ENCODE measurements around the gene ZFYVE26.

Gene ZFYVE26

DNA sequence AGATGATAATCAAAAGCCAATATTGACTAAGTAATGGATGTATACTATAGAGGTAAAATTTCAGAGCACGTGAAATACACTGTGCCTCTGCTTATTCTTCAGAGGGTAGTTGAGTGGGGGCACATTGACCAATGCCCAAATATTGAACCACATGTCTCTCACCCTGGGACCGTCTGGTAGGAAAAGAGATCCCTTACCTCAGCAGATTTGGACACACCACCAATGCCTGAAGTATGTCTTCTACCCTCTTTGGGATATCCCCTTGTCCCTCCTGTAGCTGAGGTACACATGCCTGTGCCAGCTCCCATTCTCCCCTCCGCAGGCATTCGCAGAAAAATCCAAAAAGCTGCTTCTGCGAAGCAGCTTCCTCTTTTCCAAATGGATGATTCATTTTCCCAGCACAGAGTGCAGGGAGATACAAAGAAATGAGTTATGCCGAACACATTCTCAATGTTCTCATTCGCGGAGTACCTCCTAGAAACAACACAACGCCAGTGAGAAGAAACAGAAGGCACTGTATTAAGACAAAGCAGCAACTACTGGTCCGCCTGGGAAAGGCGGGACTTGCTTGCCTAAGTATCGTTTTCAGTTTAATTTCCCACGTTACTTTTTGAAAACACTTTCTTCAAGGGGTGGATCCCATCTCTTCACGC lies 691 bp downstream of the ZFYVE26 start:
- DNase-seq: no peak

GRCh38 chr14:67814821-67815220 lies 1.6 kb downstream of the ZFYVE26 start:
- no peak for DNase-seq

DNA sequence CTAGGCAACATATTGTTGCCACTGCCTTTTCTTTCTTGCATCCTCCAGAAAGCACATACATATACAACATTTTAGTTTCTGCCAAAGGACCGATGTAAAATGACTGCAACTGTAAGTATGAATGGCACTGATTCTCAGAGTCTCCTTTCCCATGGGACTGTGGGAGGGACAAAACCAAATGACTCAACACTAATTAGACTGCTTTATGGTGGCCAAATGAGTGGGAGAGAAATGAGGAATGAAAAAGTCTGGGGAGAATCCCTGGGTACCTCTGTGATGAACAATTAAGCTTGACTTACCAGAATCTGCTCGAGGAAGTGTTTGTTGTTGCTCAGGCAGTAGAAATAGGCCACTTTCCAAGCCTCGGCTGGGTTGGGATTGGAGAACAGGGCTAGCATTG lies 10.1 kb downstream of the ZFYVE26 start:
- DNase-seq: no peak

DNA sequence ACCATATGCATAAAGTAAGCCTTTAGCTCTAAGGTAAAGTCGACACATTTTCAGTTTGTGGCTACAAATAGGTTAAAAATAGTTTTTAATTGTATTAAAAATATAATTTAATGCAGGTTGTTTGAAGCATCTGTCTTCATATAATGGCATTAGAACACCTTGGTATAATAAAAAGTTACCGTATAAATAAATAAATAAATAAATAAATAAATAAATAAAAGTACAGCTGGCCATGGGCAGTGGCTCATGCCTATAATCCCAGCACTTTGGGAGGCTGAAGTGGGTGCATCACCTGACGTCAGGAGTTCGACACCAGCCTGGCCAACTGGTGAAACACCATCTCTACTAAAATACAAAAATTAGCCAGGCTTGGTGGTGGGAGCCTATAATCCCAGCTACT lies 15.6 kb downstream of the ZFYVE26 start:
- DNase-seq: no peak

GRCh38 chr14:67798731-67799130 lies 17.7 kb downstream of the ZFYVE26 start:
- DNase-seq: no peak

DNA sequence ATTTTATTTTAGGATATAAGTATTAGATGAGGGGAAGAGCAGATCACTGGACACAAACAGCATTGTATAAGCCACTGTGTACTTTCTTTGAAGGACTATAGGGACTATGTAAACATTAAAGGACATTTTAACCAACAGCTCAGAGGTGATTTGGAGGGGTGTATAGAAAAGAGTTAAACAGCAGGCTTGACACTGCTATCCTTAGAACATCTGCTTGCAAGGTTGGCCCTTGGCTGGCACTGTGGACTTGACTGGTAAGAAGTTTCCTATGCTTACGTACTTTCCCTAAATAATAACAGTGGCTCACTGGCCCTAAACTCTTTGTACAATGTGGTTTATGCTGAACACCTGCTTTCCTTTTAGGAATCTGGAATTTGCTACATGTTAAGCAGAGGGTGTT lies 28.7 kb downstream of the ZFYVE26 start:
- no peak for DNase-seq

- DNase-seq: no peak
Measured at GRCh38 chr14:67785270-67786109, 30.9 kb downstream of the ZFYVE26 start.

DNA sequence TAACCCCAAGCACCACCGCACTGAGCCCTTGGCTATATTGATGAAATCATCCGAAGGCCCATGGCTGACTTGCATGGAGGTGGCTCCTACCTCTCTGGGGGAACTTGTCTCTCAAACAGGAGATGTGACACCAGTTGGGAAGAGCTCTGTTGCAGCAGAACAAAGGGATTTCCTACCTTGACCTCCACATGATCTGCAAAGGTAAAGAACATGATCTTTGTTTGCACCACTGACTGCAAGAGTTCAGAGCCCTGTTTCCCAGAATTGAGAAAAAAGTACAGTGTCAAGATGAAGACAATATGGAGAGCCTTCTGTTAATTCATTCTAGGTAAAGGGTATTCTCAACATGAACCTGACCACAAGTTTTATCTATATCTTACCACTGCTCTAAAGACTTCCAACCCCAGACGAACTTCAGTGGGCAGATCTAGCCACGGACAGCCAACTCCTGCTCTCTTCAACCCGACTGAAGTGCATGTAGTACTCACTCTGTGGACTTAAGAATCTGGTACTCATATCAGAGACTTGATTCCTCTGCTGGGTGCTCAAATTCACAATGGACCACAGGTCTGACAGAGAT lies 32.1 kb downstream of the ZFYVE26 start:
- no peak for DNase-seq

DNA sequence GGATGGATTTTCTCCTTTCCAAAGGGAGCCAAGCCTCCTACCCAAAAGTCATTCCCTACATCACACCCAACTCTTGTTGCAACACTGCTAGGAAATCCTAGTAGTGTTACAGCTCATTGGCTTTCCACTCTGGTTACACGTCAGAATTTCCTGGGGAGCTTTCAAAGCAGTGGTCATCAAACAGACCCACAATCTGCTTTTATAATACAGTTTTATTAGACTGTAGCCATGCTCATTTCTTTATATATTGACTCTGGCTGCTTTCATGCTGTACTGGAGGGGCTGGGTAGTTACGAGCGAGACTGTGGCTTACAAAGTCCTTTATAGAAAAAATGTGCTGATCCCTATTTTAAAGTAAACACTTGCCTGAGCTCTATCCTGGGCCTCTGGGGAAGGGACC lies 34.3 kb downstream of the ZFYVE26 start:
- DNase-seq: no peak

DNA sequence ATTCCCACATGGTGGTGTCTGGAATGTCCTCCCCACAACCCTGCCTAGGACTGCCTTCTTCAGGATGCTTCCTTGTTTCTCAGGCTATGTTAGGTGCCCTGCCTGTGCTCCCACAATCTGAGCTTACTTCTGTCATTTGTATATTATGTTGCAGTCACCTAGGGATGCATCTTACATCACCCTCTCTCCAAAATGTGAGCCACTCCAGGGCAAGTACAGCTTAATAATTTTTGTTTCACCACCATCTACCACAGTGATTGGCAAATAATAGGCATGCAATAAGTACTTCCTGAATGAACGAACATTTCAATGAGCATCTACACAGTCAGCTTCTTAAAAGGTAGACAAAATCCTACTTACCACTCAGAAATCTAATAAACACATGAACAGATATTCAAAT lies 37.6 kb downstream of the ZFYVE26 start:
- no peak for DNase-seq

DNA sequence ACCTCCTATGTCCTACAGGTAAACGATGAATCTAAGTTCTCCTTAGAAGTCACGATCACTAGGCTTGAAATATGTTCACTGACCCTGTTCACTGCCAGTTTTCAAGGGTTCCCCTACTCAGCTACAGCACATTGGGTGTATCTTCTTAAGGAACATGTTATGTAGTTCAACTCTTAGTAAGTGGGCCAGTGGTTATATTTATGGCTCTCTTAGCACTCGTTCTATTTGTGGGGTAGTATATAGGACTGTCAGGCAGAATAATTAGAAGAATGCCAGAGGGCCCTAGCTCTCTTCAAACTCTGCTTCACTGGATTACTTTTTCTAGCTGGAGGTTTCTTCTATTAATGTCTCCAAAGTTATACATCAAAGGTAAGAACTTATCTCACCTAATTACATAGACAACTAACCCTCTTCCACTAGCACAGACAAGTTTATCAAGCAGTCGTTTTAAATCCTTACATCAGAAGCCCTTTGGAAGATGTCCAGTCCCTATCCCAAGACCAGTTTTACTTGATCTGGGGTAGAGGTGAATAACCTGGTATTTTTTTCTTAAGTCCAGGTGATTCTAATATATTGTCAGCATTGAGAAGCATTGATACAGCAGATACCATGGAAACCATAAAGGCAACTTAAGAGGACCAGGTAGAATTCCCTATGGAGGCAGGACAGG lies 39.6 kb downstream of the ZFYVE26 start:
- no peak for DNase-seq

DNA sequence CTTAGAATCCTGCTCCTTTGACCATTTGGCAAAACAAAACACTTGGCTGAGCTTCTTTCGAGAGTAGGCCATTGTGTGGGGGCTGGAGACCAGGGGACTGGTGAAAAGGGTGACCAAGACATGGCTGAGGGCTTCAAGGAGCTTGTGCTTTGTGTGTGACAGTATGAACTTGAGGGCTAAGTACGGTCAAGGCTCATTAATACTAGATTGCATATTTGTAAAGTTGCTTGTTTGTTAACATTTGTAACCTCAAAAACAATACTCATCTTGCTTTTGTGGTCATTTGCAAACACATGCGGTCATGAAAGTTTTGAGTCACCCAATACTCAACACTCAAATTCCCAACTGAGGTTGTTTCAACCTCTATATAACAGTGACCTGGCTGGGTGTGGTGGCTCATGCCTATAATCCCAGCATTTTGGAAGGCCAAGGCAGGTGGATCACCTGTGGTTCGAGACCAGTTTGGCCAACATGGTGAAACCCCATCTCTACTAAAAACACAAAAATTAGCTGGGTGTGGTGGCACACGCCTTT lies 42.5 kb downstream of the ZFYVE26 start:
- no peak for DNase-seq

DNA sequence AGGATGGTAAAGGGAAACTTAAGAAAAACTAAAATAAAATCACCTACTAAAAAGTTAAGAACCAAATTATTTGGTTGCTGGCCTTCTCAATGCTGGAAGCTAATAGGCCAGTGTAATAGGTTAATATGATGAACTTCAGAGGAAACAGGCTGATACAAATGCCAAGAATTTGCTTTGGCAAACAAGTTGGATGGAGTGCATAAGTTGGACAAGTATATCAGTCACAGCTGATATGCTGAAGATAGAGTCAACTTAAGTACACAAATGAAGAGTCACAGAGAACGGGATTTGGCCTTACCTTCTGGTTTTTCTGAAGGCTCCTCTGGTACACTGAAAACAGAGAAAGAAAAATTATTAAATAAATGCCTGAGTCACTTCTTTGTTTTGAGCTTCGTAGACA lies 48.2 kb downstream of the ZFYVE26 start:
- no peak for DNase-seq

DNA sequence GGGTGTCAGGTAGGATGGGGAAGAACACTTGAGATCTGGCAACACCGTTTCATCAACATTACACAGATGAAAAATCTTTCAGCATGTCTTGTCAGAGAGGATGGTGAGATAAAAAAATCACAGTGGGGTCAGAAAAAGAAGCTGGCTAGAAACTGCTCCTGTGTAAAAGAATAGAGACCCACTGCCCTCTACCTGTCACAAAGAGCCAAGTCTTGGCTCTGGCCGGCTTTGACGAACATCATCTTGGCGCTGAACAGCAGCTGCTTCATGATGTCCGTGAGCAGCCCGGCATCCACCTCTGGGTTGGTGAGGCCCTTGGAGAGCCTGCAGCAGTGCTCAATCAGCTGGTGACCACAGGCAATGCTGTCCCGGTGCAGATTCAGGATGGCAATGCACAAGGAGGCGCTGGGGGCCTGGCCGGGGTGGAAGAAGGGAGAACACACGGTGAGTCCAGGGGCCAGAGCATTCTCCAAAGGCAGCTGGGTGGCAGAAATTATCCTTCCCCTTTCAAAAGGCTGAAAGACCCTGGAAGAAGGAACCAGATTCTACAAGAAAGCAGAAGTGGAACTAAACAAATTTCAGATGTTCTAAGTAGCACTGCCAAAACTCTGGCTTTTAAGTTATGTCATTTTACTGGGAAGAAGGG lies 50.2 kb downstream of the ZFYVE26 start:
- peak; percentile 4 for DNase-seq

GRCh38 chr14:67765192-67765834 lies 51.1 kb downstream of the ZFYVE26 start:
- DNase-seq: no peak

DNA sequence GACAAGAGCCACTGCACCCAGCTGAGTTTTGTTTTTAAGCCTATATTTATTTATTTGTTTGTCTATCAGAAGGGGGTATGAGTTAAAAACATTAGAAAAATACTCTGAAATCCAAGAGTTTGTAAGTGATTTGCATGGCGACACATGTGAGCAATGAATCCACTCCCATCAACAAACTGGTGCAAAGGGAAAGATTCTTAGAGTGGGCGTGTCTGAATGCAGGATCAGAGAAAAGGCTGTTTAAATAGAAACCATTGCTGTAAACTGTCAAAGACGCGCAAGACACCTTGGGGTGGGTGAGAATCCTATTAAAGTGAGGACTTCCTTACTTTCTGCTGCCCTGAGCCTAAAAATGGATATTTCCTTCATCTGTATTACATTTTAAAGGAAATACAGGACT lies 51.9 kb downstream of the ZFYVE26 start:
- DNase-seq: no peak

DNA sequence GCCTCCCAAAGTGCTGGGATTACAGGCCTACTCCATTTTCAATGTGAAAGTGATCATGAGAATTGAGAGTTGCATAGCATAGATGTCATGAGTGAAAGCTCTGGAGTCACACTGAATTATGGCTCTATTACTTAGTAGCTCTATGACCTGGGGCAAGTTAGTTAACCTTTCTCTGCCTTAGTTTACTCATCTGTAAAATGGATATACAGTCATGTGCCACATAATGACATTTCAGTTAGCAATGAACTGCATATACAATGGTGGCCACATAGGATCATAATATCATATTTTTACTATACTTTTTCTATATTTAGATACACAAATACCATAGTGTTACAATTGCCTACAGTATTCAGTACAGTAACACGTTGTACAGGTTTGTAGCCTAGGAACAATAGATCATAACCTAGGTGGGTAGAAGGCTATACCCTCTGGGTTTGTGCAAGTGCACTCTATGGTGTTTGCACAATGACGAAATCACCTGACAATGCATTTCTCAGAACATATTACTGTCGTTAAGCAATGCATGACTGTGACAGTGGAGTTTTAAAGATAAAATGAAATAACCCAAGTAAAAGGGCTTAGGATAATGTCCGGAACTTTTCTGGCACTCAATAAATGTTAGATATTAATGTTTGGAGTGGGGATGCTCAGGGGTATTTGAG lies 53.1 kb downstream of the ZFYVE26 start:
- DNase-seq: no peak

- DNase-seq: no peak
Measured at GRCh38 chr14:67762051-67762450, 54.3 kb downstream of the ZFYVE26 start.

GRCh38 chr14:67759916-67760315 lies 56.5 kb downstream of the ZFYVE26 start:
- DNase-seq: no peak

- no peak for DNase-seq
Measured at GRCh38 chr14:67757175-67757574, 59.2 kb downstream of the ZFYVE26 start.

- DNase-seq: no peak
Measured at GRCh38 chr14:67756496-67756895, 59.9 kb downstream of the ZFYVE26 start.
